HG03520 (cell line): ENCODE results near the gene VAMP1.
A peak's percentile ranks its signal among the peaks of the same experiment; 100 is the strongest.
"Not testable (repeated sequence)": the region's sequence is repeated elsewhere in the genome, so short reads cannot be mapped to it uniquely, and the experiment has no call there.

Experiments
- ATAC-seq: cut with Tn5 transposase; IDR thresholded peaks from one replicate; pipeline ENCODE4 v1.9.1; 2021; ENCODE audit warnings: mild to moderate bottlenecking, moderate library complexity; ENCODE audit not compliant: unreplicated experiment

The VAMP1 gene

GRCh38 chr12:6470375-6471163 is at the start of gene VAMP1:
Gene VAMP1 (minus strand): TSS chr12:6470677. CDS start chr12:6470531, 146 bp downstream.
- ATAC-seq, result peak; percentile 80

- no peak for ATAC-seq
Measured at GRCh38 chr12:6520186-6520585, 49.7 kb upstream of the VAMP1 start.

GRCh38 chr12:6508087-6508486 is 37.6 kb upstream of the VAMP1 start:
- no peak for ATAC-seq

- ATAC-seq, result no peak
Measured at GRCh38 chr12:6507102-6507998, 36.9 kb upstream of the VAMP1 start.

DNA sequence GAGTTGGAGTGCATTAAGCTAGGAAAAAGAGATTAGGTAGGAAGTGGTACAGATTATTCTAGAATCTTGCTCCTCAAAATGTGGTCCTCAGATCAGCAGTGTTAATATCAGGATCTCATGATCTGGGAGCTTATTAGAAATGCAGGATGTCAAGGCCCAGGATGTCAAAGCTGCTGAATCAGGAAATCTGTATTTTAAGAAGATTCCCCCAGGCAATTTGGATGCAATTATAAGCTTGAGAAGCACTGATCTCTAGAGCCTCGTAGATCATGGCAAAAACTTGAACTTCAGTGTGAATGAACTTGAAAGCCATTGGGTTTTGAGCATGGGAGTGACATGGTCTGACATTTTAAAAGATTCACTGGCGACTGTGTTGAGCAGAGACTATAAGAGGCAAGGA is 30.0 kb upstream of the VAMP1 start:
- ATAC-seq, result no peak

DNA sequence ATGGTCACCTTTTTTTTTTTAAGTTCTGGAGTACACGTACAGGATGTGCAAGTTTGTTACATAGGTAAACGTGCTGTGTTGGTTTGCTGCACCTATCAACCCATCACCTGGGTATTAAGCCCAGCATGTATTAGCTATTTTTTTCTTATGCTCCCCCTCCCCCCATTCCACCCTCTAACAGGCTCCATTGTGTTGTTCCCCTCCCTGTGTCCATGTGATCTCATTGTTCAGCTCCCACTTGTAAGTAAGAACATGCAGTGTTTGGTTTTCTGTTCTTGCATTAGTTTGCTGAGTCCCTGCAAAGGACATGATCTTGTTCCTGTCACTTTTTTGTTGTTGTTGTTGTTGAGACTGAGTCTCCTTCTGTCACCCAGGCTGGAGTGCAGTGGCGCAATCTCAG is 26.8 kb upstream of the VAMP1 start:
- not testable (repeated sequence) for ATAC-seq

GRCh38 chr12:6494968-6495367 is 24.5 kb upstream of the VAMP1 start:
- ATAC-seq, result no peak

DNA sequence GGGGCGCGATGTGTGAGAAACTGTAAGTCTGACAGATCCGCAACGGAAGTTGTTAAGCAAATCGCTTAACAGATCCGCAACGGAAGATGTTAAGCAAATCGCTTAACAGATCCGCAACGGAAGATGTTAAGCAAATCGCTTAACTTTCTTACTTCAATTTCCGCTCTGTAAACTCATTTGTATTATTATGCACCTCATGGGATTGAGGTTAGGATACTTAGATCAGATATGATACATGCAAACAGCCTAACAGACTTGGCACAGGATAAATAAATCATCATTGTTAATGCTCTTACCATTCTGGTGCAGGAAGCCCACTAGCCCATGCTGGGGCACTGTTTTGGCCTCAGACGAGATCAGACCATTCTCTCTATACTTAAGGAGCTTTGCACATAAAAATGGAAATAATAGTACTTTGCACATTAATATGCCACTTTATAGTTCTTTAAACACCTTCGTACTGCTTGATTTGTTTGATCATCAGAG is 23.8 kb upstream of the VAMP1 start:
- ATAC-seq, result no peak

- ATAC-seq, result peak; percentile 91
Measured at GRCh38 chr12:6493497-6494257, 23.2 kb upstream of the VAMP1 start, which contains the start of gene NCAPD2. Gene NCAPD2 (plus strand): TSS chr12:6494102. CDS start chr12:6495099, 997 bp downstream.

DNA sequence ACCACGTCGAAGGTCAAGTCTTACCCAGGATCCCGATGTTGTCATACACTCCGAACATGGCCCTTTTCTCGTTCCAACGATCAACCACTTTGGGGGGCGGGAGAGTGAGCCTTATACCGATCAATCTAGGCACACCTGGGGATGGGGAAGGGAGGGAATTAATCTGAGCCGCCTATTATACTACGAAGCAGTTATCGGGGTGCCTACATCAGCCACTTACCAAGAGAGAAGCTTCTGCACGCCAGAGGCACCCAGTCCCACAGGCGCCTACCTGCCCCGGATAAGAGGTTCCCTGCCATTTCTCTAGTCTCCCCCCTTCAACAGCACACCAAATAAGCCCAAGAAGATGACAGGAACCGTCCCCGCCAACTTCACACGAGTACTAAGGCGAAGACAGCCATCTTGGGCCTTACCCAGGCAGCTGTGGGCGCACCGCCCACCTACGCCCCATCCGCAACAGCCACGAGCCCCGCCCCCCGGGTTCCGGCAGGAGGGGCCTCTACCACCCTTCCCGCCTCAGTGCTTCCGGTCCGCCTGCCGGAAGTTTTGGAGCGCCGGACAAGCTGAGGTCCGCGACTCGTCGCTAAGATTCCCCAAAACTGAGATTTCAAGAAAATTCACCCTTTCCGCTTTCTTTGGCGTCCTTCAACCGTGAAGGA is 22.5 kb upstream of the VAMP1 start, which contains the start of gene MRPL51:
Gene MRPL51, minus strand, starts transcription at position 425 of the 659 bp plus-strand sequence. Its CDS starts 126 bp downstream, at position 299.
- ATAC-seq, result peak; percentile 50

- ATAC-seq, result not testable (repeated sequence)
Measured at GRCh38 chr12:6490673-6491072, 20.2 kb upstream of the VAMP1 start.

GRCh38 chr12:6489449-6489848 is 19.0 kb upstream of the VAMP1 start:
- no peak for ATAC-seq

DNA sequence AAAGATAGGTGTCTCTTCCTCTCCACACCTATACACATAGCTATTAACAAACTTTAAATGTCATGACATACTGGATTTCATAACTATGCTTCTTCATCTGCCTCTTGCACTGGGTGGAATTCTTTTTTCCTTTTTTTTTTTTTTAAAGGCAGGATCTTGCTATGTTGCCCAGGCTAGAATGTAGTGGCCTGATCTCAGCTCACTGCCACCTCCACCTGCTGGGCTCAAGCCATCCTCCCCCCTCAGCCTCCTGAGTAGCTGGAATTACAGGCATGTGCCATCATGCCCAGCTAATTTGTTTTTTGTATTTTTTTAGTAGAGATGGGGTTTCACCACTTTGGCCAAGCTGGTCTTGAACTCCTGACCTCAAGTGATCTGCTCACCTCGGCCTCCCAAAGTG is 17.8 kb upstream of the VAMP1 start:
- no peak for ATAC-seq

DNA sequence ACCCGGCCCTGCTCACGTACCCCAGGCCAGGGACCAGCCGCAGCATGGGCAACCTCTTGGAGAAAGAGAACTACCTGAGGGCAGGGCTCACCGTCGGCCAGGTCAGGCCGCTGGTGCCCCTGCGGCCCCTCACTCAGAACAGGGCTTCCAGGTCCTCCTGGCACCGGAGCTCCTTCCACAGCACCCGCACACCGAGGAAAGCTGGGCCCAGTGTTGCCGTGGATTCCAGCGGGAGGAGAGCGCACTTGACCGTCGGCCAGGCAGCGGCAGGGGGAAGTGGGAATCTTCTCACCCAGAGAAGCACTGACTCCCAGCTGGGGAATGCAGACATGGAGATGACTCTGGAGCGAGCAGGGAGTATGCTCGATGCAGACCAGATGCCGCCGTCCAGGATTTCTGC is 7.9 kb upstream of the VAMP1 start:
- ATAC-seq, result no peak

GRCh38 chr12:6477601-6478377 is 7.3 kb upstream of the VAMP1 start:
- ATAC-seq, result not testable (repeated sequence)

DNA sequence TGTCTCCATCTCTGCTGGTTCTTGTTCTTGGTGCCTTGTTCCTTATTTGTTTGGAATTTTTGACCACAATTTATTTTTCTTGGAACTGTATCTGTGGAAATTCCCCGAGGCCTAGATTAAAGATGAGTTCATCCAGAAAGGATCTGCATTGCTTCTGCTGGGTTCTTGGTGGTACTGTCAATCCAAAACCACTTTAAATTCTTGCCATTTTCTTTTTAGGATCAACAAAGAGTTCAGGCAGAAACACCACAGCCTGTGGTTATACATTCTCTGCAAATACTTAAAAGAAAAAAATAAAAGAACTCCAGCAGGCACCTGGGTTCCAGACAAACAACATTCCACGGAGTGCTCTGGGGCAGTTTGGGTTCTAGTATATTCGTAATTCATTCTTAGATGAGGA is 6.0 kb upstream of the VAMP1 start:
- no peak for ATAC-seq

DNA sequence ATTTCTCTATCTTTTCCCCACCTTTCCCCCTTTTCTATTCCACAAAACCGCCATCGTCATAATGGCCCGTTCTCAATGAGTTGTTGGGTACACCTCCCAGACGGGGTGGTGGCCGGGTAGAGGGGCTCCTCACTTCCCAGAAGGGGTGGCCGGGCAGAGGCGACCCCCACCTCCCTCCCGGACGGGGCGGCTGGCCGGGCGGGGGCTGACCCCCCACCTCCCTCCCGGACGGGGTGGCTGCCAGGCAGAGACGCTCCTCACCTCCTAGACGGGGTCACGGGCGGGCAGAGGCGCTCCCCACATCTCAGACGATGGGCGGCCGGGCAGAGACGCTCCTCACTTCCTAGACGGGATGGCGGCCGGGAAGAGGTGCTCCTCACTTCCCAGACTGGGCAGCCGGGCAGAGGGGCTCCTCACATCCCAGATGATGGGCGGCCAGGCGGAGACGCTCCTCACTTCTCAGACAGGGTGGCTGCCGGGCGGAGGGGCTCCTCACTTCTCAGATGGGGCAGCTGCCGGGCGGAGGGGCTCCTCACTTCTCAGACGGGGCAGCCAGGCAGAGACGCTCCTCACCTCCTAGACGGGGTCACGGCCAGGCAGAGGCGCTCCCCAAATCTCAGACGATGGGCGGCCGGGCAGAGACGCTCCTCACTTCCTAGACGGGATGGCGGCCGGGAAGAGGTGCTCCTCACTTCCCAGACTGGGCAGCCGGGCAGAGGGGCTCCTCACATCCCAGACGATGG is 4.9 kb upstream of the VAMP1 start:
- not testable (repeated sequence) for ATAC-seq

GRCh38 chr12:6472491-6472890 is 2.0 kb upstream of the VAMP1 start:
- ATAC-seq, result no peak

DNA sequence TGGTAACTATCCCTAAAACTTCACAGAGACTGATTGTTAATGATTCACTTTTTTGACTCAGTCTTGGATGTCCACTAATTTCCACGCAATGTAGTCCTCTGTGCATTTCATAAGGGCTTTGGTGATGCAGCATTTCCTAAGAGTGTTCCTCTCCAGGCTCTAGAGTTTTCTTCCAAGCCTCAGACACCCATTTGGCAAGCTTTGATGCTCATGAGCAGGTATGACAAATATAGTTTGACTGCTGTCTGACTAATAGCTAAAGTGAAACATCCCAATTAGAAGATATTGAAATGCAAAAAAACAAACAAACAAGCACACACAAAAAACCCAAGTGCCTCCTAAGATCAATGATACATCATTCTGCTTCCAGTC is 1.5 kb upstream of the VAMP1 start:
- ATAC-seq, result no peak
